GM21717 (cell line): ENCODE measurements around the gene ITGA5.

Experiments
- ATAC-seq: cut with Tn5 transposase; IDR thresholded peaks from one replicate; pipeline ENCODE4 v1.9.1; 2021; ENCODE audit warnings: mild to moderate bottlenecking, moderate library complexity; ENCODE audit not compliant: unreplicated experiment

ITGA5 gene

DNA sequence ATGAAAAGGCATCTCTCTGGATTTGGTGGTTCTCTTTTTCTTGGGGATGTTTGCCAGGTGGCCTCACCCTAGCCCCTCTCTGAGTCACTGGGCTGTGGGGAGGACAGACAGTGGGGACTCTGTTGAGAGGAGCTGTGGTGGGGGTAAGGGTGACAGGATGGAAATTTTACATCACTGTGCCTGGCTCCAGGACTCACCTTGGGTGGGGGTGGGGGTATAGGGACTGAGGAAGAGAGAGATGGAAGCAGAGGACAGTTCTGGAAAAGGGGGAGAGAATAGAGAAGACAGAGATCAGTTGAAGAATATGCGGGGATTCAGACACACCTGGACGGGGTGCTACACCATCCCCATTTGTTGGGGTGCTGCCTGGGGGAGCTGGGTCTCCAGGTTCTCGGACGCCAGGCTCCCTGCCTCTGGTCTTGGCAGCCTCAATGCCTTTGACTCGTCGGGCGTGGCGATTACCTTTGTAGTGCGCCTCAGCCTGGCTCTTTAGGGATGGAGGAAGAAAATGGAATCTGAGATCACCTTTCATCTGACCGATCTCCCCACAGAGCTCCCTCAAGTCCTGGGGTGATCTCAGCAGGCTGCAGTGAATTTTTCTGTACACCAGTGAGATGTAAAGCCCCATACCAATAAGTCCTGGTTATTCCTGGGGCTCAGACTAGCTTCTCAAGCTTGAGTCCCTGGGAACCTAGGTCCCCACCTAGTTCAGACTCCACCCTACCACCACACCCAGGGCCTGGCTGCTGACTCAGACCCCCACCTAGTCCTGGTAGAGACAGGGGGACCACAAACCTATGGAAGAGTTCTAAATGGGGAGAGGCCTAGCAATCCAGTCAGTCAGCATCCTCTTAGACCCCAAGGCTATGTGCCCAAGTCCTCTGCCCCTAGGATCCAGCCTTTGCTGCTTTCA is 45.2 kb downstream of the ITGA5 start:
- no peak for ATAC-seq

DNA sequence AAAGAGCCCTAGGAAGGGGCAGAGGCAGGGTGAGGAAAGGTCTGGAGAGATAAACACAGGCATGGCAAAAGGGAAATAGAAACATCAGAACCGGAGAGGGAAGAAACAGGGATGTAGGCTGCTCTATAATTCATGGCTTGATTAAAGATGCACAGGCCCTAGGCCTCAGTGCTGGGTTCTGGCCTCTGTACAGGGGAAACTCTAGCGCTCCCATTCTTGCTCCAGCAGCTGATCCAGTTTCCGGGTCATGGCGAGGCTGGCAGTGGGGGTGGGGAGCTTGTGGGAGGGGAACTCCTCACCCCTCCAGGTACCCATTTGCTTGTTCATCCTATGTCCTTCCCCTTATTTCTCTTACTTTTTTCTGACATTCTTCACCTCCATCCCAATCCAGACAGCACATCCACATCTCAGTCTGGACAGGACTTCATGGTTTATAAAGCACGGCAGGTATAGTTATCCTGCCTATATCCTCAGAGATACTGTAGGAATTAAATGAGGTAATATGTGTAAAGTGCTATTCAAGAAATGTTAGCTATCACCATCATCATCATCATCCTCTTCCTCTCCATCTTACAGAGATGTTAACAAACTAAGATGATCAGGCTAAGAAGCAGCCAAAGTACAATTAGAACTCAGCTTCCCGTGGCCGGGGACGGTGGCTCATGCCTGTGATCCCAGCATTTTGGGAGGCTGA is 46.8 kb downstream of the ITGA5 start:
- ATAC-seq = no peak

DNA sequence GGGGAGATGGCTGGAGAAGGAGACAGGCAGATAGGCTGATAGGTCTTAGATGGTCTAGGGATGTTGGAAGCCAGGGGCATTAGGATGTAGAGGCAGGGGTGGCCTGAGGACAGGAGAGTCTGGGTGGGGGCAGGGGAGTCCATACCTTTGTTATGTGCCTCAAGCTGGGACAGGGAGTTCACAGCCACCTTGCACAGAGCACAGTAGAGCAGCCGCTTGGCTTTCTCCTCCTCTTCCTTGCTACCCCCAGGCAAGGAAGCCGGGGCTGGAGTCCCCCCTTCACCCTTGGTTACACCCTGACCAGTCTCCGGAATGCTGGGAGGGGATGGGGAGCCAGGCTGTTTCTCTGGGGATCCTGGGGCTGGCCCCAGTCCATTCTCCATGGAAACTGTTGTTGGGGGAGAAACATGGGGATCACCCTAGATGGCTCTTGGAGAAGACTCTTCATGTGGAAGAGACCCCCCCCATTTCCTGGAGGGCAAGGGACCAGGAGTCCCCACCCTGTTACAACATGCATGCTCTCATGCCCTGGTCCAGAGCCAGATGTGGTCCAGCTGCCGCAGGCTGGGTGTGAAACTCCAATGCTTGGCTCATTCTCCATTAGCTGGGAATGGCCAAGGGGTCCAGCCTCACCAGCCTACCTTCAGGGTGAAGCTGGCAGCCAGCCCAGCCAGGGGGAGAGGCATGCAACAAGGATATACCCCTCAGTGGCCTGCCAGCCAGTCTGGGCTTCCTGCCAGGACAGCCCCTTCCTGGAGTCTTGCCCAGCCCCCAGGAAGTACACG is 47.5 kb downstream of the ITGA5 start:
- ATAC-seq = no peak

DNA sequence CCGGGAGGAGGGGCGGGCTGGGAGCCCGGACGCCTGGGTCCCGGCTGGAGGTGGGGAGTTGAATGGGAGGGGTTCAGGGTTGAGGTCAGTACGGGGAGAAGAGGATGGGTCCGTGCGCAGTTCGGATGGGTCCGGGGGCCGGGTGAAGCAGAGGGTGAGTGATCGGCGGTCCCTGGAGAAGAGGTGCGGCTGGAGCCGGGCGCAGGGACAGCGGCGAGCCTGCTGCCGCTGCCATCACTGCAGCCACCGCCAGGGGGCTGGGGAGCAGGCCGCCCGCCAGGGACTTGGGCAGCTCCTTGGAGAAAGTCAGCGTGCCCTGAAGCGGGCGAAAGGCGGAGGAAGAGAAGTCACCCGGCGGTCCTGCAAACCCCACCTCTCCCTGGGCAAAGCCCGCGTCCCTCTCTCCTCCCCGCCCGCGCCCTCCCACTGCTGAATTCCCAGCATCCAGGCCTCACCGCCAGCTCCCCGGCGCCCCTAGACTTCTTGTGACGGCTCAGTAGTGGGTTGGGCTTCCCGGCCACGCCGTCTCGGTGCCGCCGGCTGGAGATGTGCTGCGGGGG is 48.8 kb downstream of the ITGA5 start:
- ATAC-seq = no peak

DNA sequence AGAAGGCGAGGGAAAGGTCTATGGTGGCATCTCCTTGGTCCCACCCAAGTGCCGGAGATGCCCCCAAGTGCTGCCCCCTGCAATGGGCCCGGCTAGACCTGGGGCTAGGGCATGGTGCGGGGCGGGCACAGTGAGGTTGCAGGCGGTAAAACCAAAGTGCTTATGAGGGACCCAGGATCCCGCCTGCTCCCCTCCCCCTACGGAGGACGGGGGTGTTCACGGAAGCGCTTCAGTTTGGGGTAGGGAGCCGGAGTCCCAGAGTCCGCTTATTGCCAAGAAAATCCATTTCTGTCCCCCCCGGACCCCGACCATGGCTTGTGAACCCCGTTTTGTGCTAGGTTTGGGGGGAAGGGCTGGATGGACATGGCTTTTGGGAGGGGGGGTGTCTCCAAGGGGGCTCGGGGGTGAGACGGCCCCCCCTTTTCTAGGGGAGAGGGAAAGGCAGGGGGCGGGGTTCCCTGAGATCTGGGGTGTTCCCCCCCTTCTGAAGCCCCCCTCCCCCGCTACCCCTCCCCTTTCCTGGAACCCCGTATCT is 49.4 kb downstream of the ITGA5 start:
- ATAC-seq = no peak

DNA sequence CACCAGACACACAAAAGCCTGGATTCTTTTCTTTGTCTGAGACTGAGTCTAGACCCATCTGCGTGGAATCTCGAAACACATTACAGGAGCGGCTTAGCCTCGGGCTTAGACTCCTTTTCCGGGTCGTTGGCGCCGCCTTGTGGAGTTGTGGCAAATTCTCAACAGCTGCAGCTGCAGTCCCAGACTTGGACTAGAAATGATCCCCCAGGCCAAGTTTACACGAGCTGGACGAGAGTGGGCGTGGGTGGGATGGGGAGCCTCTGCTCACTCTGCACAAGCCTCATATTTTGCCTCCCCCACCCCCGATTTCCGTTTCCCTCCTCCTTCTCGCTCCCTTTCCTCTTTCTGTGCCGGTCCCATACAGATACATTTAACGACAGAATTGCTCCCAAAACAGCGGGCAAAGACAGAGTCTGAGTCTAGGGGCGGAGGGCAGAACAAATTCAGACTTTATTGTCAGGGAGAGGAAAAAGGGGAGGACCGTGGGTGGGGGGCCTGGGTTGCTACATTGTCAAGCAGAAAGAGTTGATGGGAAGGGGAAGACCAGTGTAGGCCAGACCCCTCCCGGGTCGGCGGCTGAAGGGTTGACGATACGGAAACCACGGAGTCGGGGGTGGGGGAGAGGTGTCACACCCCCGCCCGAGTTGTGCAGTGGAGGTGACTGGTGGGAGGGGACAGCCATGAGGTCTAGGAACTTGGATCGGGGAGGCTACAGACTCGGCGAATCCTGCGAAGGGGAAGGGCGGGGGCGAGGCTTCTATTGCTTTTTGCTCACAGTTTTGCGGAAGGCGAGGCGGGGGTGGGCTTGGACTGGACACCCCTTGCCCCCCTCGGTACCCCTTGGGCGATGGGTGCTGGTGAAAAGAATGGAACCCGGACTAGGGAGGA is 50.1 kb downstream of the ITGA5 start:
- peak; percentile 67 for ATAC-seq

DNA sequence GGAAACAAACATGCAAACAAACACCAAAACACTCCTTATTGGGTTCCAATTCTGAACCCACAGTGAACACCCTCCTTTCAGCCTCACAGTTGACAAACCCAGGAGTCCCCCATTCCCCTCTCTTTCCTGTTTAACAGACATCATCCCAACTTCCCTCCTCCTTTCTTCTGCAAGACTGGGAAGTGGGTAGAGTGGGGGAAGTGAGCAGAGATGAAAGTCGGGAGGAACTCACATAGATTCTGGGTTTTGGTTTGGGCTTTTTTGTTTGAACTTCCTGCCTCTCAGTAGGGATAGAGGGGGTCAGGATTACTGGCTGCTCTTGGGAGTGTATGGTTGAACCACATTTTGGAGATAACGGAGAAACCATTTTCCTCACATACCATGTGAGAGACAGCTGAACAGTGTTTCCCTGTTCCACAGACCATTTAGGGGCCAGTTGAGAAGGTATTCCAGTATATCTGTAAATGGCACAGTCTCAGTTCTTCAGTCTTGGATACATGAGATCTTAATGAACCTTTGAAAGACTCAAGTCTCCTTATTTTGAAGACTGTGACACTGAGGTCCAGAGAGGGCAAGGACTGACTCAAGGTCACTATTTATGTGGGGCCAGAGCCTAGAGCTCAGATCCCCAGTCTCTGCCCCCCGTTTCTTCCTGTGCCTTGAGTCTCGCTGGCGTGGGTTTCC is 50.9 kb downstream of the ITGA5 start:
- peak; percentile 7 for ATAC-seq

DNA sequence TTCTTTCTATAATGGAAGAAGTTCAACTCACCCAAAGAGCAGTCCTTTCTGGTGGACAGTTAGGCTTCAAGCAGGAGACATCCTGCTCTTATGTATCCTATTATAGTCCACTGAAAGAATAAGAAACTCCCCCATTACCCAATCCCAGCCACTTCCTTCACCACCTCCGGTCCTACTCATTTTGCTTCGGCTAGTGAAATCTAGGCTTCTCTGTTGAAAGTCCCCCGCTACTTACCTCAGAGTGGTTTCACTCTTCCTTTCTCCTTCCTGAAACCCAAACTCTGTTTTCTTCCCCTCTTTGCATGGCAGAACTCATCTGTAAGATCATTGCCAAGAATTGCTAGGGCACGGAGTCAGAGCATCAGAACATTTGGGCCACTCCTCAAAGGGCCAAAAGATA is 54.7 kb downstream of the ITGA5 start, which contains the start of gene GPR84:
Gene GPR84, minus strand, starts transcription at position 74 of the 400 bp plus-strand sequence. CDS start 635 bp downstream, outside the sequence.
- ATAC-seq = peak; percentile 45

DNA sequence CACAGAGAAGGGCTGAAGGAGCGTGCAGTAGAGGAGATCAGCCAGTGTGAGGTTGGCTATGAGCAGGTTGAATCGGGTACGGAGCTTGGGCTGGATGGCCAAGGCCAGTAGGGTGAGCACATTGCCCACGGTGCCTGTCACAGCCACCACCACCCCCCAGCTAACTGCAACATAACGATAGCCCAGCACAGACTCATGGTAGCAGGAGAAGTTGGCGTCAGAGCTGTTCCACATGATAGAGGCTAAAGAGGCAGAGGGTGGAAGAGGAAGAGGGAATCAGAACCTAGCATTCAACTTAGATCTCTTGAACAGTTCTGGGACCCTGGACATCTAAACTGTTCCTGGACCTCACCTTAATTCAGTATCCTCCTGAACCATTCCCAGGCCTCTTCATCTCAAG is 55.4 kb downstream of the ITGA5 start:
- ATAC-seq = no peak

DNA sequence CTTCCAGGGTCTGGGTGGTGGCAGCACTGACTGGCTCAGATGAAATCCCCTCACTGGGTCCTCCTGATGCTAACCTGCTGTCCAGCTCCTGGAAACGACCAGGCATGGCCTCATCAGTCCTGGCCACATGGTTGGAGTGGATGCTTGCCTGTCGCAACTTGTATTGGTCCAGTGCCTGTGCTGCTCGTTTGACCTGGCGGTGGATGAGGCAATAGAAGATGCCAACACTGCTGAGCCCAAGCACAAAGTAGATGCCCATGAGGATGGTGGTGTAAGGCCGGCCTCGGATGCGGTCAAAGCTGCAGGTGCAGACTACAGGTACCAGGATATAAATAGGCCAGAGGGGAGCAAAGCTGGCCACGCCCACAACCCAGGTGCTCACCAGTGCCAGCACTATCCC is 56.0 kb downstream of the ITGA5 start:
- no peak for ATAC-seq

DNA sequence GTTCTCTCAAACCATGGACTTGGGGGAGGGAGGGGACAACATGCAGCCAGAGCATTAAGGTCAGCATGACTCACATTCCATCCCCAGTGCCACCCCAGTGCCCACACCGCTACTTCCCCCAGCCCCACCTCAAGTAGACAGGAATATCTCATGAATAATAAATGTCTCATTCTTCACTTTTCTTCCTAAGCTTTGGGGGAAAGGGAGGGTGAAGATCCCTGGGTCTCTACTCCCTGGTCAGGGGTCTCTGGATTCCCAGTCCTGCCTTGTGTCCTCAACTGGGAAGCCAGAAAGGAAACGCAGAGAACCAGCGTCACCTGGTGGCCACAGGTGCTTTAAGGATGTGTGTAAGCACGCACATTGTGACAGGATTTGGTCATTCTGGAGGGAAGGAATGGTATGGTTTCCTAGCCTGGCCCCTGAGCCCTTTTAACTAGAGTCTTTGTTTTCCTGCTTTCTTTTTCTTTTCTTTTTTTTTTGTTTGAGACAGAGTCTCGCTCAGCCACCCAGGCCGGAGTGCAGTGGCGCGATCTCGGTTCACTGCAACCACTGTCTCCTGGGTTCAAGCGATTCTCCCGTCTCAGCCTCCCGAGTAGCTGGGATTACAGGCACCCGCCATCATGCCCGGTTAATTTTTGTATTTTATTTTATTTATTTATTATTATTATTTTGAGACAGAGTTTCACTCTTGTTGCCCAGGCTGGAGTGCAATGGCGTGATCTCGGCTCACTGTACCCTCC is 58.2 kb downstream of the ITGA5 start:
- no peak for ATAC-seq

DNA sequence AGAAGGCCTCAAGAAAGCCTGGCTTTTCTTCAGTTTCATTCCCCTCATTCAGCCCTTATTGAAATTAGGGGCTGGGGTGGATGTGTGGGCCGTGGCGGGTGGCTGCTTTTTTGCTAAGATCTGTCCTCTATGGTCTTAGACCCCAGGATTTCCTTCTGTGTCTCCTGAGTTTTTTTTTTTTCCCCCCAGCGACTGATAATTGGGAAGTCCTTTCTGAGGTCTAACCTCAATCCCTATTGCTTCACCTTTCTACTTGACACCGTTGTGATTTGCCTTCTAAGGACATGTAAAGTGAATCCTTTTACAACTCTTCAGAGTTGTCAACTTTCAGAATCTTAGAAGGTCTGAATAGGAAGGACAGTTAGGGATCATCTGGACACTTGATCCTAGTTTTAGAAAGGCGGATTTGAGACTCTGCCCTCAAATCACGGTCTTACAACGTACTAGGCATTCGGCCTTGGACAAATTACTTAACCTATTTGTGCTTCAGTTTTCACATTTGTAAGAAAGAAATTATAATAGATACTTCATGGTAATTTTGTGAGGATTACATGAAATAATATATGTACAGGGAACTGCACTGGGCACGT is 59.2 kb downstream of the ITGA5 start:
- ATAC-seq = no peak

DNA sequence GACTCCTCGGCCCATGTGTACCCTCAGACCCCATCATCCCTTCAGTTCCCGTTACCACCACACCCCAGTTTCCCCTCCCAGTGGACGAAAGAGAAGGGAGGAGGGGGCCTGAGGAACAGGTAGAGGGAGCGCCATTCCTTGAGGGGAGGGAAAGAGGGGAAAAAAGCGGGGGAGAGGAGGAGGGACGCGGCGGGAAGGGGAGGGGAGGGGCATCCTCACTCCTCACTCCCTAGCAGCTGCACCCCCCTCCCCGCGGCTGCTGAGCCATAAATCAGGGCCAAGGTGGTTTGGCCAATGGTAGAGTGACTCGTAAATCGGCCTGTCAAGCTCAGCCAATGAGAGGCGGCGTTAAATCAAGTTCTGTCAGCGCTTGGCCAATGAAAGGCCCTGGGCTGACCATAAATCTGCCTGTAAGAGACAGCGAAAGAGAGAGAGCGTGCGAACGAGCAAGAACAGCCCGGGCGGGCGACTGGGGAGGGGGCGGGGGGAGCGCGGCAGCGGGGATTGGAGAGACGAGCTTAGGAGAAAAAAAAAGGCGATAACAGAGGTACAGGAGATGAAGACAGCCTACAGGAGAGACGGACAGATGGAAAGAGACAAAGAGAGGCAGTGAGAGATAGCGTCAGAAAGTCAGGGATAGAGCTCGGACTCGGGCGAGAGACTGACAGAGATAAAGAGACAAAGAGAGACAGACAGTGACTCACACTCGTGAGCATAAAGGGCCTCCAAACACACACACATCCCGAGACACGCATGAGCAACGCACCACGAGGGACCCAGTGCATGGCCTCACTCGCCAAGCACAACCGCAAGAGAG is 59.9 kb downstream of the ITGA5 start:
- peak; percentile 94 for ATAC-seq

DNA sequence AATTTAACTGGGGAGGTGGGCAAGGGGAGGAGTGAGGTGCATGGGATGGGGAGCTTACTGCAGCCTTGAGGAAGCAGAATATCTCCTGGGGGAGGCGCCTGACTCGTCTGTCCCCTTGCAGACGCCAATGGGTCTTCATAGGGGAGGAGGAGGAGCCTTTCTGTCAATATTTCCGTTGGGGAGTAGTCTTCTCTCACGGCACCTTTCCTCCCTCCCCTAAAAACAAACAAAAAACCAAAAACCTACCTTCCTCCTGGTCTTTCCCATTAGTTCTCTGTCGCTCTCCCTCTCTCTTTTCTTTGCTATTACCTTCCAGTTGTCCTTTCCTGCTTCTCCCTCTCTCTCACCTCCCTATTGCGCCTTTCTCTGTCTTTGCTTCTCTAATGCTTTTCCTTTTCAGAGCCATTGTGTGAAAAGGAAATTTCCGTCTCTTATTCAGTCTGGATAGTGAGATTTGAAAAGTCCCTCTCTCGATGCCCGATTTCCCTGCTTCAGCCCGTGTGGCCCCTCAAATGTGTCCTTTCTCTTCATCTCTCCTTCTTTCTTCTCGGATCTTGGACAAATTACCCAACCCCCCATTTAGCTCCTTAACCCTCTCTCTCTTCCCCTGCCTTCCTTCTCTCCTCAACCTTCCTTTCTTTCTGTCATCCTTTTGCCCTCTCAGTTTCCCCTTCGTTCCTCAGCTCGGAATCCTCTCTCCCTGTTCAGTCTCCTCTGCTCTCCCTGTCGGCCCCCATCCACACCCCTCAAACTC is 60.7 kb downstream of the ITGA5 start:
- no peak for ATAC-seq

DNA sequence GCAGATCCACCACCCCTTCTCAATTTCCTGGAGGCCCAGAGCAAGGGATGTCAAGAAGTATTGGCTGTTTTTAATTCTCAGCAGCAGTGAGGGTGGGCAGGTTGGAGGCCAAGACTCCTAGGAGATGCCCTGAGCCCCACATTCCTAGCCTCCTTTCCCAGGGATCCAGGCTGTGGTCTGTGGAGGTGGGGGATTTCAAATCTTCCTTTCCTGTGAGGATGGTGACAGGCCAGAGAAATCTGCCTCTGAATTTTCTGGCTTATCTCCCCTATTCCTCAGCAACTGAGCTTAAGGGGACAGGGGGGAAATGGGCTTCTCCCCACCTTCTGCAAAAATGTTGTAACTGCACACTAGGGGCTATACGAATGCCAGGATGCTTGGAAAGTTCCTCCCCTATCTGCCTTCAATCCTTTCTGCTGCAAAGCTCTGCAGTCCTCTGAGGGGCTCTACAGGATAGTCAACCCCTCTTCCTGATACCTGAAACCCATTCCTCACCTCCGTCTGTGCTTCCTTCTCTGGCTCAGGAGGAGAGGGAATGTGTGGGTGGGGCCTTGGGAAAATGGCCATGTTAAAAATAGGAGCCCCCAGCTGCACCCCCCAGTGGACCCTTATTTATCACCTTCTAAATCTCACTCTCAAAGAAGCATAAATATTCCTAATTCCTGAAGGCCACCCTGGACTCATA is 61.4 kb downstream of the ITGA5 start:
- ATAC-seq = no peak

DNA sequence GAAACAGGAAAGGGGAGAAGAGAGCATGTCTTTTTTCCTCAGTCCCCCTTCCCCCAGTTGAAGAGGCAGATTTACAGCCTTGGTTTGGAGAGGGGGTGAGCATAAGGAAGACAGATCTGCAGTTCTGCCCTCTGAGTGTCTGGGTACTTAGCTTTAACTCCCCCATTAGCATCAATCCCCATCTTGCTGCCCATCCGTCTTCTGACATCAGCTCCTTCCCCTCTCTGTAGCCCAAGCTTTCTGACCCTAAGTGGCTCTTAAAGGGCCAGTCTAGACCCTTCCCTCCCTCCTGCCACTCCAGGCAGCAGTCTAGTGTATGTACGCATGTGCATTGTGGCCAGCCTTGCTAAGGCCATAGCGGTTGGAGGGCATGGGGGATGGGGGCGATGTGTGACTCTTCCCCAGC is 62.1 kb downstream of the ITGA5 start:
- no peak for ATAC-seq
